ENCODE data around the gene SLC7A10. TPM values are rescaled to one million over a fixed set of nuclear protein-coding genes. Genes with fewer than 3 reads are reported as not detected.

Gene SLC7A10
- total RNA-seq, 2 donors from 2014 or later, result 0.78 to 5.3 TPM

DNA sequence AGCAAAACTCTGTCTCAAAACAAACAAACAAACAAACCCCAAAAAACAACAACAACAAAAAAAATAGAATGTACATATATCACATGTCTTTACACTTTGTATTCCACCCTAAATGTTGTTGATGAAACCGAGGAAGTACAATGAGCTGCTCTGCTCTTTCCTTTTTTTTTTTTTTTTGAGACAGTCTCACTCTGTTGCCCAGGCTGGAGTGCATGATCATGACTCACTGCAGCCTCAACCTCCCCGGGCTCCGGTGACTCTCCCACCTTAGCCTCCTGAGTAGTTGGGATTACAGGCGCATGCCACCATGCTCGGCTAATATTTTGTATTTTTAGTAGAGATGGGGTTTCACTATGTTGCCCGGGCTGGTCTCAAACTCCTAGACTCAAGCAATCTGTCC lies 62.2 kb downstream of the SLC7A10 start:
- ATAC-seq (no peak), DNase-seq (no peak)
- intact Hi-C loops (cut with DNase I), result no loop called here
- TF ChIP-seq, protein P1, sequence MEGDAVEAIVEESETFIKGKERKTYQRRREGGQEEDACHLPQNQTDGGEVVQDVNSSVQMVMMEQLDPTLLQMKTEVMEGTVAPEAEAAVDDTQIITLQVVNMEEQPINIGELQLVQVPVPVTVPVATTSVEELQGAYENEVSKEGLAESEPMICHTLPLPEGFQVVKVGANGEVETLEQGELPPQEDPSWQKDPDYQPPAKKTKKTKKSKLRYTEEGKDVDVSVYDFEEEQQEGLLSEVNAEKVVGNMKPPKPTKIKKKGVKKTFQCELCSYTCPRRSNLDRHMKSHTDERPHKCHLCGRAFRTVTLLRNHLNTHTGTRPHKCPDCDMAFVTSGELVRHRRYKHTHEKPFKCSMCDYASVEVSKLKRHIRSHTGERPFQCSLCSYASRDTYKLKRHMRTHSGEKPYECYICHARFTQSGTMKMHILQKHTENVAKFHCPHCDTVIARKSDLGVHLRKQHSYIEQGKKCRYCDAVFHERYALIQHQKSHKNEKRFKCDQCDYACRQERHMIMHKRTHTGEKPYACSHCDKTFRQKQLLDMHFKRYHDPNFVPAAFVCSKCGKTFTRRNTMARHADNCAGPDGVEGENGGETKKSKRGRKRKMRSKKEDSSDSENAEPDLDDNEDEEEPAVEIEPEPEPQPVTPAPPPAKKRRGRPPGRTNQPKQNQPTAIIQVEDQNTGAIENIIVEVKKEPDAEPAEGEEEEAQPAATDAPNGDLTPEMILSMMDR (IDR thresholded peaks at IDR 0.05), result no peak
- no peak for TF ChIP-seq POLR2A (IDR thresholded peaks at IDR 0.05)
- WGBS, 2 donors, result 86 to 94% methylated on average over 6 of the region's 6 CpGs
- Histone ChIP-seq H3K36me3 (replicated peaks in 1 of 2; ENCODE audit: insufficient read depth in 1 of 2, low read depth in 2 of 2) (no peaks in the 10 kb centered on the region), H3K27me3 (no peaks in the 10 kb centered on the region), H3K9me3 (no peaks in the 10 kb centered on the region), H3K27ac (no peak overlapping the region), H3K4me1 (peaks cover 4% of the 10 kb centered on the region), H3K4me3 (no peak overlapping the region)

DNA sequence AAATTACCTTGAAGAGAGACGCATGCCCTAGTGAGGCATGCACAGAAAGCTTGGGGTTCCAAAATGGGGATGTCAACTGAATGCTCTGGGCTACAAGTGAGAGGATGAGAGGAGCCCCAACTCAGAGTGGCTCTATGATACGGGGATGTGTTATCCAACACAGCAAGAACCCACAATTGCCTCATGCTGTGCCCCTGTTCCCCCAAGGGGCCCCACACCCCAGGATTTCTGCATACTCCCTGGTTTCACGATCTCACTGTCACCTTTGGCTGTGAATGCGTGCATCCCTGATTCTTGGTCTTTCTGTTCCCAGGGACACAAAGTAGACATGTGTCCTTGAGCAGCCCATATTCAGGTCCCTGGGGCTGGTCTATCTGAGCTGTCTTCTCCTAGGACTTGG lies 64.4 kb downstream of the SLC7A10 start:
- Histone ChIP-seq H3K27ac (no peak overlapping the region), H3K27me3 (no peaks in the 10 kb centered on the region), H3K9me3 (no peaks in the 10 kb centered on the region), H3K4me1 (peaks cover 13% of the 10 kb centered on the region), H3K4me3 (no peak overlapping the region), H3K36me3 (replicated peaks in 1 of 2; ENCODE audit: insufficient read depth in 1 of 2, low read depth in 2 of 2) (no peaks in the 10 kb centered on the region)
- 80 to 83% methylated on average over 4 of the region's 4 CpGs for WGBS, 2 donors
- TF ChIP-seq, protein P1 (IDR thresholded peaks at IDR 0.05), result no peak
- no peak for TF ChIP-seq POLR2A (IDR thresholded peaks at IDR 0.05)
- ATAC-seq (no peak), DNase-seq (no peak)
- intact Hi-C loops (cut with DNase I), result no loop called here

DNA sequence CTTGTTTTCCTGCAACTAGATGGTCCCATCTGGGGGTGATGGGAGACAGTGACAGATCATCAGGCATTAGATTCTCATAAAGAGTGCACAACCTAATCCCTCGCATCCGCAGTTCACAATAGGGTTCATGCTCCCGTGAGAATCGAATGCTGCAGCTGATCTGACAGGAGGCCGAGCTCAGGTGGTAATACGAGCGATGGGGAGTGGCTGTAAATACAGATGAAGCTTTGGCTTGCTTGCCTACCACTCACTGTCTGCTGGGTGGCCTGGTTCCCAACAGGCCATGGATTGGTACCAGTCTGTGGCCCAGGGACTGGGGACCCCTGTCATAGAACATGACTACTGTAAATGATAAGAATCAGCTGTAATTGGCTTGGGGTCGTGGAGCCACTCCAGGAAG lies 65.8 kb downstream of the SLC7A10 start:
- TF ChIP-seq POLR2A (IDR thresholded peaks at IDR 0.05), result no peak
- TF ChIP-seq, protein P1 (IDR thresholded peaks at IDR 0.05), result no peak
- intact Hi-C loops (cut with DNase I), result no loop called here
- peaks cover 13% of the 10 kb centered on the region for H3K4me1 ChIP-seq

DNA sequence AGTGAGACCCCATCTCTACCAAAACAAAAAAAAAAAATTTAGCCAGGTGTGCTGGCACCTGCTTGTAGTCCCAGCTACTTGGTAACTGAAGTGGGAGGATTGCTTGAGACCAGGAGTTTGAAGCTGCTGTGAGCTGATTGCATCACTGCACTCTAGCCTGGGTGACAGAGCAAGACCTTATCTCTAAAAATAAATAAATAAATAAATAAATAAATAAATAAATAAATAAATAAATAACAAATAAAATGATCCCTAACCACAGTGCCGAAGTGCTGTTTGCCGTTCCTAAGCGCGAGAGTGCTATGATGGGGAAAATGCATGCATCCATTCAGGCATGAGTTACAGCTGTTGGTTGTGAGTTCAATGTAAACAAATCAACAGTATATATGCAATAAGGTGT lies 66.5 kb downstream of the SLC7A10 start:
- no peaks in the 10 kb centered on the region for H3K9me3 ChIP-seq
- H3K4me3 ChIP-seq, result no peak overlapping the region
- no peaks in the 10 kb centered on the region for H3K27me3 ChIP-seq
- DNase-seq (no peak), ATAC-seq (no peak)
- 95 to 98% methylated on average over 4 of the region's 4 CpGs for WGBS, 2 donors
- no peak for TF ChIP-seq POLR2A (IDR thresholded peaks at IDR 0.05)
- TF ChIP-seq, protein P1 (IDR thresholded peaks at IDR 0.05), result no peak
- no peak overlapping the region for H3K27ac ChIP-seq
- H3K4me1 ChIP-seq, result peaks cover 13% of the 10 kb centered on the region
- intact Hi-C loops (cut with DNase I), result no loop called here
- H3K36me3 ChIP-seq (replicated peaks in 1 of 2; ENCODE audit: insufficient read depth in 1 of 2, low read depth in 2 of 2), result no peaks in the 10 kb centered on the region

More for the DNA sequence above, 65.8 kb downstream of the SLC7A10 start:
- no peak overlapping the region for H3K27ac ChIP-seq
- H3K4me3 ChIP-seq, result no peak overlapping the region
- no peaks in the 10 kb centered on the region for H3K27me3 ChIP-seq
- 92 to 94% methylated on average over 8 of the region's 8 CpGs for WGBS, 2 donors
- DNase-seq, result no peak
- no peaks in the 10 kb centered on the region for H3K9me3 ChIP-seq
- ATAC-seq, result no peak
- H3K36me3 ChIP-seq (replicated peaks in 1 of 2; ENCODE audit: insufficient read depth in 1 of 2, low read depth in 2 of 2), result no peaks in the 10 kb centered on the region

Other genes with a start within 250 kb of the SLC7A10 start
- gene RHPN2, start 161.0 kb downstream of the SLC7A10 start, total RNA-seq, result 10 to 100 TPM; 11.2 to 54.4 TPM
- gene GPATCH1, start 144.7 kb downstream of the SLC7A10 start, total RNA-seq, result 1 to 10 TPM; 6.6 to 7.0 TPM
- gene WDR88, start 93.7 kb downstream of the SLC7A10 start, total RNA-seq, result not detected
- 10 to 100 TPM; 18.1 to 23.3 TPM for gene LRP3, start 31.5 kb downstream of the SLC7A10 start, total RNA-seq
- 10 to 100 TPM; 12.5 to 73.2 TPM for gene CEBPA, start 76.7 kb upstream of the SLC7A10 start, total RNA-seq
- gene CEBPG, start 147.9 kb upstream of the SLC7A10 start, total RNA-seq, result 10 to 100 TPM; 13.2 to 16.3 TPM